Hepatocyte (in vitro differentiated cells): ENCODE data around the gene SLCO1B1. TPM values are rescaled to one million over a fixed set of nuclear protein-coding genes. Genes with fewer than 3 reads are reported as not detected.
A peak's percentile ranks its signal among the peaks of the same experiment; 100 is the strongest.

Source experiments
- DNase-seq: peaks from one replicate; pipeline ENCODE4 v3.0.0-alpha.2; 2016; ENCODE audit warnings: low spot score
- H2AFZ ChIP-seq: fragments of 200-600 bp; sonication (generic); 2 replicates; pipeline ENCODE4 v1.6.0; 2016; ENCODE audit warnings: antibody characterized with exemption, mild to moderate bottlenecking
- H3K27ac ChIP-seq: fragments of 200-600 bp; sonication (generic); 2 replicates; pipeline ENCODE4 v1.5.1; 2016; ENCODE audit warnings: mild to moderate bottlenecking
- H3K27me3 ChIP-seq: fragments of 200-600 bp; sonication (generic); 2 replicates; pipeline ENCODE4 v1.6.1; 2016
- H3K36me3 ChIP-seq: fragments of 200-600 bp; sonication (generic); replicated peaks from 2 replicates; pipeline ENCODE4 v1.5.1; 2016; ENCODE audit warnings: low read depth; ENCODE audit not compliant: insufficient read depth
- H3K4me1 ChIP-seq: fragments of 200-600 bp; sonication (generic); 2 replicates; pipeline ENCODE4 v1.5.1; 2016; ENCODE audit warnings: mild to moderate bottlenecking, moderate library complexity; ENCODE audit not compliant: insufficient read depth
- H3K4me2 ChIP-seq: fragments of 200-600 bp; sonication (generic); 2 replicates; pipeline ENCODE4 v1.6.0; 2016
- H3K4me3 ChIP-seq: fragments of 200-600 bp; sonication (generic); 2 replicates; pipeline ENCODE4 v1.5.1; 2016; ENCODE audit warnings: mild to moderate bottlenecking
- H3K79me2 ChIP-seq: fragments of 200-600 bp; sonication (generic); 2 replicates; pipeline ENCODE4 v1.6.0; 2017; ENCODE audit warnings: mild to moderate bottlenecking
- H3K9me2 ChIP-seq: fragments of 200-600 bp; sonication (generic); replicated peaks from 2 replicates; pipeline ENCODE4 v1.6.0; 2017; ENCODE audit warnings: mild to moderate bottlenecking; ENCODE audit not compliant: insufficient read depth
- H3K9me3 ChIP-seq: fragments of 200-600 bp; sonication (generic); 2 replicates; pipeline ENCODE4 v1.5.1; 2016; ENCODE audit warnings: low read depth, mild to moderate bottlenecking
- H4K20me1 ChIP-seq: fragments of 200-600 bp; sonication (generic); 2 replicates; pipeline ENCODE4 v1.6.0; 2016; ENCODE audit warnings: mild to moderate bottlenecking; ENCODE audit not compliant: insufficient read depth, poor library complexity, severe bottlenecking
- EZH2 ChIP-seq: fragments of 200-600 bp; sonication (generic); IDR thresholded peaks from 2 replicates; pipeline ENCODE4 v1.6.1; 2016; ENCODE audit warnings: antibody characterized with exemption, mild to moderate bottlenecking, borderline replicate concordance
- EZH2phosphoT487 ChIP-seq: fragments of 200-600 bp; sonication (generic); IDR thresholded peaks from one replicate; pipeline ENCODE4 v1.6.1; 2018; ENCODE audit warnings: antibody characterized with exemption, mild to moderate bottlenecking, low read depth, moderate library complexity; ENCODE audit not compliant: unreplicated experiment, severe bottlenecking
- WGBS: methylation state at CpG from one replicate; pipeline ENCODE4 v1.1.6; 2016; ENCODE audit warnings: low lambda C conversion rate; ENCODE audit errors: missing lambda C conversion rate; 5-methylcytosine and 5-hydroxymethylcytosine counted together
- polyA plus RNA-seq: library from polyadenylated mRNA; unstranded; fragments of >200 nt; fragmentation: Nextera tagmentation; extraction: Ambion mirVana; gene quantifications from 2 replicates; pipeline ENCODE4 v1.2.1, GENCODE V29; 2016
- total RNA-seq: library from RNA; depleted of rRNA; stranded (reverse); fragments of >200 nt; gene quantifications from 2 replicates; pipeline ENCODE4 v1.2.3, GENCODE V29; 2014
- TF ChIP-seq, protein P1 (sequence below): fragments of 200-600 bp; sonication (generic); IDR thresholded peaks from 2 replicates; pipeline ENCODE4 v1.5.1; 2016; ENCODE audit warnings: antibody characterized with exemption, mild to moderate bottlenecking; ENCODE audit not compliant: poor library complexity

Gene SLCO1B1
- total and polyA plus RNA-seq, 2 experiments from 2014 or later: 8.9 to 33.4 TPM

DNA sequence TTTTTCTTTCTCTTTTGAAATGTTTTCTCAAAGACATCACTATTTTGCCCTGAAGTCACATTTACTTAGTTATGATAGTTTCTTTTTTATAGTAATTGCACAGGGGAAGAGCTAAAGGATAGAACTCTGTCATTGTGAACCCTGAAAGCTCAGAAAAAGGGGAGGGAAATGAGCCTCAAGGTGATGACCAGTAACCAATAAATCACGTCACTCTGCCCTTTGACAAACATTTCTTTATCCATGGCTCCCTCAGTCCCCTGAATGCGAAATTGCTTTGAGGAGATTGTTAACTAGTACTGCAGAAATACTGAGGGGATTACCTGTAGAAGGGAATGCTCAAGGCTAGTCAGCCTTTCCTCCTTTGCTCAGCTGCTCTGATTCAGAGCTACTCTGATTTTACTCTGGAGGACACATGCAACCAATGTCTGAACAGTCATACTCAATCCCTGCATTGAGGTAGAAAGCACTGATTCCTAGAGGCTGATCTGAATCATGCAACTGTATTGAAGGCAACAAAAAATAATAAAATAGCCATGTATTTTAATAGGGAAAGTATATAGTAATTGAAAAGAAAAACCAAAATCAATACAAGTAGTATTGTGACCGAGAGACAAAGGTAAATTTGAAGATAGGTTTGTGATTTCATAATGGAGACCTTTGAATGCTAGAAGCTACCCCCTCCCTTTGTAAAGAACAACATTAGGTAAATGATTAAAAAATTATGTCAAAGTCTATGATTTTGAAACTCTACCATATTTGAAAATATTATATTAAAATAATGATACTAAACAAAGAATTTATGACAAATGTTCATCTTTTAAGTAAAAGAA lies 24.7 kb downstream of the SLCO1B1 start:
- H3K79me2 ChIP-seq: no peaks in the 10 kb centered on the region
- no peak overlapping the region for H3K4me3 ChIP-seq
- H3K36me3 ChIP-seq: no peaks in the 10 kb centered on the region
- no peak for DNase-seq
- H3K4me1 ChIP-seq: no peaks in the 10 kb centered on the region
- no peaks in the 10 kb centered on the region for H3K27me3 ChIP-seq
- no peaks in the 10 kb centered on the region for H3K9me2 ChIP-seq
- 60% methylated on average over 3 of the region's 3 CpGs for WGBS
- no peaks in the 10 kb centered on the region for H4K20me1 ChIP-seq
- no peak overlapping the region for H3K4me2 ChIP-seq
- no peak overlapping the region for H2AFZ ChIP-seq
- no peaks in the 10 kb centered on the region for H3K9me3 ChIP-seq
- no peak for TF ChIP-seq EZH2
- no peak for TF ChIP-seq EZH2phosphoT487
- TF ChIP-seq, protein P1, sequence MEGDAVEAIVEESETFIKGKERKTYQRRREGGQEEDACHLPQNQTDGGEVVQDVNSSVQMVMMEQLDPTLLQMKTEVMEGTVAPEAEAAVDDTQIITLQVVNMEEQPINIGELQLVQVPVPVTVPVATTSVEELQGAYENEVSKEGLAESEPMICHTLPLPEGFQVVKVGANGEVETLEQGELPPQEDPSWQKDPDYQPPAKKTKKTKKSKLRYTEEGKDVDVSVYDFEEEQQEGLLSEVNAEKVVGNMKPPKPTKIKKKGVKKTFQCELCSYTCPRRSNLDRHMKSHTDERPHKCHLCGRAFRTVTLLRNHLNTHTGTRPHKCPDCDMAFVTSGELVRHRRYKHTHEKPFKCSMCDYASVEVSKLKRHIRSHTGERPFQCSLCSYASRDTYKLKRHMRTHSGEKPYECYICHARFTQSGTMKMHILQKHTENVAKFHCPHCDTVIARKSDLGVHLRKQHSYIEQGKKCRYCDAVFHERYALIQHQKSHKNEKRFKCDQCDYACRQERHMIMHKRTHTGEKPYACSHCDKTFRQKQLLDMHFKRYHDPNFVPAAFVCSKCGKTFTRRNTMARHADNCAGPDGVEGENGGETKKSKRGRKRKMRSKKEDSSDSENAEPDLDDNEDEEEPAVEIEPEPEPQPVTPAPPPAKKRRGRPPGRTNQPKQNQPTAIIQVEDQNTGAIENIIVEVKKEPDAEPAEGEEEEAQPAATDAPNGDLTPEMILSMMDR: no peak
- no peak overlapping the region for H3K27ac ChIP-seq

DNA sequence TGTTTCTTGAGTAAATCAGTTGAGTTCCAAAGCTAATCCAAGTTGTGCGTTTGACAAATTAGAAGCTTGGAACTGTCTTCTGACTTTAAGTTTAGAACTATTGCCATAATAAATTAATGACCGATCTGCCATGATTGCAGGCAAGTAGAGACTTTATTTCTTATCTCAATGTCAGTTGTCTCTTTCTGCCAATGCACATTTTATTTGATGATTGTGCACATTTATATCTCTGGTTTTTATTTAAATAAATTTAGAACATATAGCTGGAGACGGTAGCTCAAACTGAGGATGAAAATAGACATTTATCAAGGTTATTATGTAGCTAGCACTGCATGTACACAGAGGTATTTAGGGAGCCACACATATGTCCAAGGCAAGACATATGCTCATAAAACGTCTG lies 34.1 kb downstream of the SLCO1B1 start:
- no peak for DNase-seq

DNA sequence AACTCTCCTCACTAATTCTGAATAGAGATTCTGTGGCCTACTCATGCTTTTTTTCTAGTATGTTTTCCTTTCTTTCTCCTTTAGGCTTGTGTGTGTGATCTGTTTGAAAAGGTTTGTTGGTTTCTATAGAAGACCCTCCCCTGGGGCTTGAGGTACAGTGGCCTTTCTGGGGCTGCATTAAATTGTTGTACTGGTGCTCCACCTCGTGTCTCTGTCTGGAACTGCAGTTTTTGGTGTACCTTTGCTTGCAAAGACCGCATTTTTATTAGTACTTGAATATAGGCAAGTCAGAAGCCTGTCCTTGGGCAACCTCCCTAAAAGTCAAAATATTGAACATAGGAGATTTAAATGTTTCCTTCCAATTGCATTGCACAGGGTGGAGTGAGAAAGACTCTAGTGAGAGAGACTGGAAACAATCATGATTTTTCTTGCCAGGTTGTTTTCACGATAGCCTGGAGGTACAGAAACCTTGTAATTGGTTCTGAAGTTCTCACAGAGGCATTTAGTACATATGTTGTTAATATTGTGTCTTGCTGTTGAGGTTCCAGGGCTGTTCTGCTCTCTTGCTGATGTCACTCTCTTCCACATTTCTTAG lies 39.0 kb downstream of the SLCO1B1 start:
- H3K27ac ChIP-seq: no peak overlapping the region
- no peaks in the 10 kb centered on the region for H3K9me2 ChIP-seq
- H2AFZ ChIP-seq: no peak overlapping the region
- WGBS: 23% methylated on average over 3 of the region's 3 CpGs
- no peaks in the 10 kb centered on the region for H3K36me3 ChIP-seq
- no peaks in the 10 kb centered on the region for H3K9me3 ChIP-seq
- H4K20me1 ChIP-seq: no peaks in the 10 kb centered on the region
- H3K79me2 ChIP-seq: no peaks in the 10 kb centered on the region
- no peak overlapping the region for H3K4me2 ChIP-seq
- DNase-seq: peak; percentile 64
- H3K4me3 ChIP-seq: no peak overlapping the region
- H3K27me3 ChIP-seq: no peaks in the 10 kb centered on the region
- H3K4me1 ChIP-seq: no peaks in the 10 kb centered on the region
- no peak for TF ChIP-seq EZH2phosphoT487
- no peak for TF ChIP-seq EZH2
- TF ChIP-seq, protein P1: peak; percentile 75

More for the DNA sequence above, 34.1 kb downstream of the SLCO1B1 start:
- WGBS: 57% methylated on average over 4 of the region's 4 CpGs
- H3K27ac ChIP-seq: no peak overlapping the region
- H3K9me2 ChIP-seq: no peaks in the 10 kb centered on the region
- no peaks in the 10 kb centered on the region for H3K9me3 ChIP-seq
- H3K27me3 ChIP-seq: no peaks in the 10 kb centered on the region
- H3K36me3 ChIP-seq: no peaks in the 10 kb centered on the region
- no peaks in the 10 kb centered on the region for H3K79me2 ChIP-seq
- H3K4me3 ChIP-seq: no peak overlapping the region
- H2AFZ ChIP-seq: no peak overlapping the region
- no peaks in the 10 kb centered on the region for H4K20me1 ChIP-seq
- TF ChIP-seq EZH2phosphoT487: no peak
- no peak for TF ChIP-seq EZH2
- TF ChIP-seq, protein P1: no peak
- H3K4me2 ChIP-seq: no peak overlapping the region
- no peaks in the 10 kb centered on the region for H3K4me1 ChIP-seq
